Measurements from ENCODE around the gene DBNDD1. TPM values are rescaled to one million over a fixed set of nuclear protein-coding genes. Genes with fewer than 3 reads are reported as not detected.

Gene DBNDD1
- total RNA-seq, 2 donors from 2014 or later: 5.3 to 7.7 TPM

DNA sequence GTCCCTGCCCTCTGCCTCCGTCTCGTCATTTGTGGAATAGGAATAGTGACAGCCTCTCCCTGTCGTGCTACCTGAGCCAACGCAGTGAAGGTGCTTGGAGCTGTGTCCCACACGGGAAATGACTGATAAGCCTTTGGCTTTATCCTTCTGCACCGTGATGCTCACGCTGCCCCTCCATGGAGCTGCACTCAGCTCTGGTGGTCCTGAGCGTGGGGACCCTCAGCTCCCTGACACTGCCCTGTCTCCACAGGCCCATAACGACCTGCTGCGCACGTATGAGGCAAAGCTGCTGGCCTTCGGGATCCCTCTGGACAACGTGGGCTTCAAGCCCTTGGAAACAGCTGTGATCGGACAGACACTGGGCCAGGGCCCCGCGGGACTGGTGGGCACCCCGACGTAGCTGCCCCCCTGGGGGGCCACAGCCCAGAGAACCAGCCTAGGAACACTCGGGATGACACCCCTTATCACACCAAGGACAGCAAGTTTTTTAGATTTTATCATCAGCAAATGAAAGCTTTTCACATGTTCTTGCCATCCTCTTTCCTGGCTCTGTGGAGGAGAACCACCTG is 23.8 kb upstream of the DBNDD1 start:
- peaks cover 11% of the 10 kb centered on the region for H3K4me1 ChIP-seq (replicated peaks)
- intact Hi-C loops (cut with DNase I): no loop called here
- TF ChIP-seq, protein P1, sequence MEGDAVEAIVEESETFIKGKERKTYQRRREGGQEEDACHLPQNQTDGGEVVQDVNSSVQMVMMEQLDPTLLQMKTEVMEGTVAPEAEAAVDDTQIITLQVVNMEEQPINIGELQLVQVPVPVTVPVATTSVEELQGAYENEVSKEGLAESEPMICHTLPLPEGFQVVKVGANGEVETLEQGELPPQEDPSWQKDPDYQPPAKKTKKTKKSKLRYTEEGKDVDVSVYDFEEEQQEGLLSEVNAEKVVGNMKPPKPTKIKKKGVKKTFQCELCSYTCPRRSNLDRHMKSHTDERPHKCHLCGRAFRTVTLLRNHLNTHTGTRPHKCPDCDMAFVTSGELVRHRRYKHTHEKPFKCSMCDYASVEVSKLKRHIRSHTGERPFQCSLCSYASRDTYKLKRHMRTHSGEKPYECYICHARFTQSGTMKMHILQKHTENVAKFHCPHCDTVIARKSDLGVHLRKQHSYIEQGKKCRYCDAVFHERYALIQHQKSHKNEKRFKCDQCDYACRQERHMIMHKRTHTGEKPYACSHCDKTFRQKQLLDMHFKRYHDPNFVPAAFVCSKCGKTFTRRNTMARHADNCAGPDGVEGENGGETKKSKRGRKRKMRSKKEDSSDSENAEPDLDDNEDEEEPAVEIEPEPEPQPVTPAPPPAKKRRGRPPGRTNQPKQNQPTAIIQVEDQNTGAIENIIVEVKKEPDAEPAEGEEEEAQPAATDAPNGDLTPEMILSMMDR (IDR thresholded peaks at IDR 0.05): no peak
- TF ChIP-seq POLR2A (IDR thresholded peaks at IDR 0.05) (no peak), POLR2AphosphoS5 (IDR thresholded peaks at IDR 0.05) (no peak)
- no peaks in the 10 kb centered on the region for H3K27me3 ChIP-seq (replicated peaks; ENCODE audit: insufficient read depth)
- no peak for DNase-seq (ENCODE audit: low spot score)
- no peak overlapping the region for H3K4me3 ChIP-seq
- no peaks in the 10 kb centered on the region for H3K9me3 ChIP-seq
- WGBS: 74% methylated on average over 19 of the region's 19 CpGs
- peaks cover 0 to 4% of the 10 kb centered on the region in 2 donors for H3K36me3 ChIP-seq
- no peak overlapping the region for H3K27ac ChIP-seq

DNA sequence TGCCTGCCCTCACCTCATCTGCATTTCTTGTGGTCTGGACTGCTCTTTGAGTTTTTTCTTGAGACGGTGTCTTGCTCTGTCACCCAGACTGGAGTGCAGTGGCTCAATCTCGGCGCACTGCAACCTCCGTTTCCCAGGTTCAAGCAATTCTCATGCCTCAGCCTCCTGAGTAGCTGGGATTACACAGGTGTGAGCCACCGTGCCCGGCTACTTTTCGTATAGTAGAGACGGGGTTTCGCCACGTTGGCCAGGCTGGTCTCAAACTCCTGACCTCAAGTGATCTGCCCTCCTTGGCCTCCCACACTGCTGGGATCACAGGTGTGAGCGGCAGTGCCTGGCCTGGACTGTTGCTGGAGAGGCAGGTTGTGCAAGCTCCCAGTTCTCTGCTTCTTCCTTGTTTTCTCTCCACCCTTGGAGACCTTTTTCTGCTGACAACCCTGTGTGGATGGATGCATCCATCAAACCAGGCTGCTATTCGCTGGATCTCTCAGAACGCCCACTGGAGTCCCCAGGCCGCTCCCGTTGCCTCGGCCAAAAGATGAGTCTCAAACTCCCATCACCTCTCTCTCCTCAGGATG is 22.7 kb upstream of the DBNDD1 start:
- Histone ChIP-seq H3K4me3 (no peak overlapping the region), H3K36me3 (peaks cover 2 to 4% of the 10 kb centered on the region in 2 donors), H3K27ac (no peak overlapping the region), H3K4me1 (replicated peaks) (peaks cover 5% of the 10 kb centered on the region), H3K27me3 (replicated peaks; ENCODE audit: insufficient read depth) (no peaks in the 10 kb centered on the region), H3K9me3 (no peaks in the 10 kb centered on the region)
- DNase-seq (ENCODE audit: low spot score): no peak
- TF ChIP-seq POLR2A (IDR thresholded peaks at IDR 0.05) (no peak), POLR2AphosphoS5 (IDR thresholded peaks at IDR 0.05) (no peak)
- TF ChIP-seq, protein P1 (IDR thresholded peaks at IDR 0.05): no peak
- WGBS: 81% methylated on average over 16 of the region's 16 CpGs
- intact Hi-C loops (cut with DNase I): no loop called here

DNA sequence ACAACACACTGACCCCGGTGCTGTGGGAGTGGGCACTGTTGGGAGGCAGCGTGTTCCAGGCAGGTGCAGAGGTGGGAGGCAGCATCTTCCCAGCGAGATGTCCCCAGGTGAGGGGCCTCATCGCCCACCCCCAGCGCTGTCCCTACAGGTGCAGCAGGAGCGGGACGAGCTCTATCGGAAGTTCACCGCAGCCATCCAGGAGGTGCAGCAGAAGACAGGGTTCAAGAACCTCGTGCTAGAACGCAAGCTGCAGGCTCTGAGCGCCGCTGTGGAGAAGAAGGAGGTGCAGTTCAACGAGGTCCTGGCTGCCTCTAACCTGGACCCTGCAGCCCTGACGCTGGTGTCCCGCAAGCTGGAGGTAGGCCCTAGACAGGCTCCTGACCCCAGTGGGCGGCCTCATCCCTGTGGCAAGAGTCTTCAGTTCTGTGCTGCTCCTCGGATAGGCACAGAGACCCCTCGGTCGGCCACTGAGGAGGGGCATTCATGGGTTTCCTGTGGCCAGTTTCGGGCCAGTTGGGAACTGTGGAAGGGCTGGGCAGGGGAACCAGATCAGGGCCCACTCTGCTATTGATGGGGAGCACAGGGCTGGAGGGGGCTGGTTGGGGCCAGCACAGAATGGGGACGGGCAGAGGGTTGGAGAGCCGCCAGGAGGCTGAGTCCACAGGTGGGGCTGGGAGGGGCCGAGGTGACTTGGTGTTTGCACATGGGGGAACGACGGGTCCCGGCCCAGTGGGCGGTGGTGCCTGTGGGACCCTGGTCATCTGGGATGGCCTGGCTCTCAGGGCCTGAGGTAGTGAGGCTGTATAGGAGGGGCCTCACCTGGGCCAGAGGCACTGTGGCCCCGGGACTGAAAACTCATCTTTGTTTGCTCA is 21.1 kb upstream of the DBNDD1 start:
- Histone ChIP-seq H3K27me3 (replicated peaks; ENCODE audit: insufficient read depth) (no peaks in the 10 kb centered on the region), H3K27ac (no peak overlapping the region), H3K4me1 (replicated peaks) (no peaks in the 10 kb centered on the region), H3K4me3 (no peak overlapping the region), H3K36me3 (peaks cover 4 to 16% of the 10 kb centered on the region in 2 donors), H3K9me3 (no peaks in the 10 kb centered on the region)
- intact Hi-C loops (cut with DNase I): no loop called here
- no peak for DNase-seq (ENCODE audit: low spot score)
- 82% methylated on average over 22 of the region's 29 CpGs for WGBS
- TF ChIP-seq POLR2A (IDR thresholded peaks at IDR 0.05) (no peak), POLR2AphosphoS5 (IDR thresholded peaks at IDR 0.05) (no peak)

DNA sequence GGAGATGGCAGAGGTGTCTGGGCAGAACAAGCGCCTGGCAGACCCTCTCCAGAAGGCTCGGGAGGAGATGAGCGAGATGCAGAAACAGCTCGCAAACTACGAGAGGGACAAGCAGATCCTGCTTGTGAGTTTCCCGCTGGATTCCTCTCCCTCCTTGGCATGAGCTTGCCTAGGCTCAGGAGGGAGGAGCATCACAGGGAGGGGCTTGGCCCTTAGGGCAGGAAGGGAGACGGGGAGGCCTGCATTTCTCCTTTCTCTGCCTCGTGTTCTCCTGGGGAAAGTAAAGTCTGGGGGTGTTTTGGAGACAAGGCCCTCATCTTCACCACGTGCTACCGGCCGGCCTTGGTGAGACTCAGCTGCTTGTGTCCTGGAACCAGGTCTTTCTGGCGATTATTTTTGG is 18.0 kb upstream of the DBNDD1 start:
- Histone ChIP-seq H3K27ac (no peak overlapping the region), H3K4me3 (no peak overlapping the region), H3K4me1 (replicated peaks) (no peaks in the 10 kb centered on the region), H3K27me3 (replicated peaks; ENCODE audit: insufficient read depth) (no peaks in the 10 kb centered on the region), H3K9me3 (no peaks in the 10 kb centered on the region), H3K36me3 (peaks cover 4 to 16% of the 10 kb centered on the region in 2 donors)
- TF ChIP-seq, protein P1 (IDR thresholded peaks at IDR 0.05): no peak
- no peak for TF ChIP-seq POLR2A (IDR thresholded peaks at IDR 0.05)
- intact Hi-C loops (cut with DNase I): no loop called here
- WGBS: 69% methylated on average over 12 of the region's 12 CpGs
- no peak for DNase-seq (ENCODE audit: low spot score)

DNA sequence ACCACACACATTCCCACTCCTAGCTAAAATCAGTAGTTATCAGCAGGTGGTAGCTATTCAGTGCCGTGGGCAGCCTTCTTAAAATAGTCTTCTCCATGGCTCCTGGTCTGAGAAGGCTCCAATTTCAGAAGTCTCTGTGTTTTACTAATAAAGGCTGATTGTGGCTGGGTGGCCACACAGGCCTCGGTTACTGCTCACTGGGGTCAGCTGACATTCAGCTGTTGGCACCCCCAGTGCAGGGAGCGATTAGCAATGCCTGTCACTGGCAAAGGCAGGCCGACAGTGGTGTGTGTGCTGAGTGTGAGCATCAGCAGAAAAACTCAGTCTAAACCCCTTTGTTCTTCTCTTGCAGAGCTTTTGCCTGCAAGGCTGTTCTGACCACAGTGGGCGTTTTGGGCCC is 16.6 kb upstream of the DBNDD1 start:
- DNase-seq (ENCODE audit: low spot score): no peak
- Histone ChIP-seq H3K9me3 (no peaks in the 10 kb centered on the region), H3K36me3 (peaks cover 4 to 16% of the 10 kb centered on the region in 2 donors), H3K4me1 (replicated peaks) (no peaks in the 10 kb centered on the region), H3K27me3 (replicated peaks; ENCODE audit: insufficient read depth) (no peaks in the 10 kb centered on the region), H3K4me3 (no peak overlapping the region), H3K27ac (no peak overlapping the region)
- WGBS: 90% methylated on average over 5 of the region's 5 CpGs
- TF ChIP-seq POLR2AphosphoS5 (IDR thresholded peaks at IDR 0.05): no peak
- TF ChIP-seq, protein P1 (IDR thresholded peaks at IDR 0.05): no peak
- TF ChIP-seq POLR2A (IDR thresholded peaks at IDR 0.05): no peak
- intact Hi-C loops (cut with DNase I): no loop called here
